Upper lobe of left lung (tissue), 4 donors: ENCODE results near the gene TYW1.
"Not testable (repeated sequence)": the region's sequence is repeated elsewhere in the genome, so short reads cannot be mapped to it uniquely, and the experiment has no call there.

Experiments
- CTCF ChIP-seq, 6 experiments: fragments of 450-650 bp in 4 of 6; fragments of 200-600 bp in 2 of 6; sonication (generic) in 2 of 6; IDR thresholded peaks; one replicate each; pipeline ENCODE4 v1.5.1; 2016 to 2019; ENCODE audit warnings: antibody characterized with exemption in 6 of 6
- POLR2A ChIP-seq, 4 donors: fragments of 450-650 bp; IDR thresholded peaks; one replicate each; pipeline ENCODE4 v1.5.1; 2016 to 2017; ENCODE audit warnings: antibody characterized with exemption in 4 of 4, mild to moderate bottlenecking in 2 of 4

DNA sequence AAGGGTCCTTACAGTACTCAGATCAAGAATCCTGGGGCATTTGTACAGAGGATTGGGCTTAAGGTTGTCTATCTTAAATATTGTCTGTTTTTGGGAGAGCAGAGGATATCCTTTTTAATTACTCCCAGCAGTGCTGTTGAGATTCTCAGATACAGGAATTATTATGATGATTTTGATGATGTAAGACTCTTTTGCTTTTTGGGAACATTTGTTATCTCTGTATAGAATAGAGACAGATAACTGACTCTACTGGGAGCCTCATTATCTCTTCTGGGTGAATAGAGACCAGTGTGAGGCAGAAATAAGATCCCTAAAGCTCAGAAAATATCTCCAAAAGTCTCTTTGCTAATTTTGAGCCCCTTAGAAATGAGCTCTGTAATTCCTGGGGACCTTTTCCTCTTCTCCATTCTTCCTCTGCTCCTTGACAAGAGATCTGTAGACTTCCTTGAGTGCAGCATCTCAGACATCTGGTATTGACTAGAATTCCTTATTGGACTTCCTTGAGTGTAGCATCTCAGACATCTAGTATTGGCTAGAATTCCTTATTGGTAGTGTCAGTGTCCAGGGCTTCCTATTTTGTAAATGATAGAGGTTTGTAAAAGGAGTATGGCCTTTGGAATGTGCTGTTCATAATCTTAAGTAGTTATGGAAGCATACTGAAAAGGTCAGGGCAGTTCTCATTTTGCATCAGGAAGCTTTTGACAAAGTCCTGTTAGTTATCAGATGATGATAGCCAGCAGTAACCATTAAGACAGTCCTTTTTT is 118.0 kb downstream of the TYW1 start:
- not testable (repeated sequence) for TF ChIP-seq POLR2A, CTCF (IDR thresholded peaks at IDR 0.05)
